Panc1 (cell line): ENCODE data around the gene SLC49A3.

Source experiments
- CTCF ChIP-seq: fragments of 450-650 bp; IDR thresholded peaks from 2 replicates; pipeline ENCODE4 v1.5.1; 2017; ENCODE audit warnings: mild to moderate bottlenecking
- POLR2AphosphoS5 ChIP-seq: IDR thresholded peaks from 2 replicates; pipeline ENCODE4 v1.6.1; 2012; ENCODE audit warnings: mild to moderate bottlenecking, low read depth, low read length, moderate library complexity

GRCh38 chr4:718460-718859 lies 29.5 kb upstream of the SLC49A3 start:
- TF ChIP-seq CTCF (no peak), POLR2AphosphoS5 (no peak)
